ENCODE measurements around the gene SMURF1. TPM values are rescaled to one million over a fixed set of nuclear protein-coding genes. Genes with fewer than 3 reads are reported as not detected.

SMURF1 gene
- total and polyA plus RNA-seq, 2 of the 8 experiments (the other 6 are each of a cell fraction or from before 2014, with no cell fraction given) = 9.6 to 24.5 TPM

- H4K91ac ChIP-seq (replicated peaks; ENCODE audit: insufficient read length, low read length) = no peak overlapping the region
- FAIRE-seq (no peak), DNase-seq (ENCODE audit: low read depth in 1 of 2, low spot score in 2 of 2) (no peak)
- WGBS, 2 experiments (ENCODE audit: extremely low coverage in 1 of 2, insufficient coverage in 1 of 2, insufficient read length in 1 of 2, insufficient replicate concordance in 2 of 2, low coverage in 1 of 2, low lambda C conversion rate in 2 of 2, missing lambda C conversion rate in 1 of 2) = 85% methylated on average over 3 of the region's 3 CpGs; no CpG with 5 or more reads in 1 of the 2 experiments
- H2BK20ac ChIP-seq (ENCODE audit: low read length) = no peak overlapping the region
- H2BK12ac ChIP-seq (ENCODE audit: low read depth, low read length) = no peak overlapping the region
- no peak overlapping the region for H3K56ac ChIP-seq (replicated peaks; ENCODE audit: insufficient read length, low read depth, low read length)
- no peak overlapping the region for H3K27ac ChIP-seq (ENCODE audit: low read depth, low read length)
- no peak overlapping the region for H4K5ac ChIP-seq (ENCODE audit: insufficient read length, low read depth, low read length)
- H3K36me3 ChIP-seq (ENCODE audit: control insufficient read depth in 2 of 4, insufficient read depth in 4 of 4, low read length in 3 of 4) = no peaks in the 10 kb centered on the region
- H3K14ac ChIP-seq (ENCODE audit: insufficient read length) = no peak overlapping the region
- H3K27me3 ChIP-seq (replicated peaks in 1 of 4; ENCODE audit: control insufficient read depth in 3 of 4, extremely low read depth in 1 of 4, insufficient read depth in 3 of 4, low read length in 3 of 4) = no peaks in the 10 kb centered on the region
- H2BK5ac ChIP-seq (ENCODE audit: low read depth, low read length) = no peak overlapping the region
- H2AK5ac ChIP-seq (ENCODE audit: low read depth, low read length) = no peak overlapping the region
- H3K79me1 ChIP-seq (ENCODE audit: low read depth, low read length) = peaks cover 2% of the 10 kb centered on the region; the same call in 1 of the 2 replicates
- no peak overlapping the region for H3K4me2 ChIP-seq (ENCODE audit: insufficient read depth in 1 of 2, low read depth in 2 of 2, low read length in 2 of 2)
- POLR2A ChIA-PET (ENCODE audit: partially characterized antibody) = interaction anchor here (1.4 kb wide), 1 partner anchor 46 kb away, joined by 4 read pairs; the partner anchor contains the start of gene SMURF1
- H3K23ac ChIP-seq (ENCODE audit: insufficient read length) = no peak overlapping the region
- no peak overlapping the region for H3K9ac ChIP-seq (replicated peaks in 1 of 4; ENCODE audit: extremely low read depth in 1 of 4, low read depth in 3 of 4, low read length in 3 of 4)
- H4K8ac ChIP-seq (ENCODE audit: extremely low read depth, insufficient read depth, low read length) = no peak overlapping the region
- H4K20me1 ChIP-seq (replicated peaks in 1 of 2; ENCODE audit: control insufficient read depth in 1 of 2, insufficient read depth in 2 of 2, low read length in 2 of 2) = peaks cover 2 to 5% of the 10 kb centered on the region in 2 experiments
- H3K9me3 ChIP-seq (ENCODE audit: insufficient read depth in 2 of 2, low read depth in 1 of 2, low read length in 1 of 2) = no peaks in the 10 kb centered on the region
- H3K4ac ChIP-seq (replicated peaks; ENCODE audit: insufficient read length, low read depth, low read length) = no peak overlapping the region
- peaks cover 4 to 94% of the 10 kb centered on the region in 2 experiments; a peak in 3 of 4 replicates for H3K79me2 ChIP-seq (ENCODE audit: control insufficient read depth in 1 of 2, insufficient read depth in 2 of 2, low read length in 2 of 2)
- H2BK120ac ChIP-seq (replicated peaks; ENCODE audit: low read depth, low read length) = no peak overlapping the region
- CTCF ChIA-PET (ENCODE audit: partially characterized antibody) = interaction anchor here (0.6 to 1.2 kb wide), 2 partner anchors 9 to 40 kb away, joined by 3 to 4 read pairs; no protein-coding TSS in a partner anchor
- no peaks in the 10 kb centered on the region for H3K23me2 ChIP-seq (ENCODE audit: low read depth, low read length)
- peaks cover 3 to 14% (median 12%) of the 10 kb centered on the region in 4 experiments; a peak in 4 of 7 replicates for H3K4me1 ChIP-seq (replicated peaks in 1 of 4; ENCODE audit: control insufficient read depth in 3 of 4, insufficient read depth in 4 of 4, low read length in 3 of 4)
- H2AFZ ChIP-seq (ENCODE audit: low read length) = no peak overlapping the region
- no peak overlapping the region for H2BK15ac ChIP-seq (ENCODE audit: low read length)
- no peak overlapping the region for H3K18ac ChIP-seq (ENCODE audit: extremely low read depth, low read length)
- no peak overlapping the region for H3K4me3 ChIP-seq (ENCODE audit: extremely low read depth in 1 of 4, insufficient read depth in 2 of 4, low read depth in 3 of 4, low read length in 4 of 4)
- TF ChIP-seq BRCA1 (IDR thresholded peaks at IDR 0.05; ENCODE audit: low read depth, low read length) (no peak), GABPA (IDR thresholded peaks at IDR 0.05; ENCODE audit: borderline replicate concordance, insufficient read depth, low read length) (no peak), POLR2AphosphoS5 (IDR thresholded peaks at IDR 0.05; ENCODE audit: low read depth, low read length) (no peak), SUZ12 (IDR thresholded peaks at IDR 0.05; ENCODE audit: low read length) (no peak), EZH2 (IDR thresholded peaks at IDR 0.05; ENCODE audit: low read depth, low read length, severe bottlenecking) (no peak), MAFK (IDR thresholded peaks at IDR 0.05; ENCODE audit: low read depth, low read length) (no peak), EP300 (IDR thresholded peaks at IDR 0.05; ENCODE audit: borderline replicate concordance in 1 of 2, low read depth in 2 of 2, low read length in 2 of 2) (no peak), TAF1 (IDR thresholded peaks at IDR 0.05; ENCODE audit: low read depth, low read length) (no peak), SIX5 (IDR thresholded peaks at IDR 0.05; ENCODE audit: low read depth, low read length) (no peak), HDAC2 (IDR thresholded peaks at IDR 0.05; ENCODE audit: borderline replicate concordance in 1 of 2, low read depth in 2 of 2, low read length in 2 of 2) (no peak), KDM5A (IDR thresholded peaks at IDR 0.05; ENCODE audit: low read length) (no peak), CREB1 (IDR thresholded peaks at IDR 0.05) (no peak), ZNF274 (IDR thresholded peaks at IDR 0.05; ENCODE audit: borderline replicate concordance, extremely low read depth, low read length) (no peak), YY1 (IDR thresholded peaks at IDR 0.05; ENCODE audit: low read depth, low read length) (no peak)
Measured at GRCh38 chr7:99098286-99098823, 45.6 kb downstream of the SMURF1 start.

Measured in H1 (cell line).